GDM1 (cell line): ENCODE results near the gene NDUFS5.
"Not testable (repeated sequence)": the region's sequence is repeated elsewhere in the genome, so short reads cannot be mapped to it uniquely, and the experiment has no call there.

ENCODE experiments used
- DNase-seq: peaks from one replicate; lab custom pipeline; 2025; lab: John Stamatoyannopoulos, UW

Gene NDUFS5

GRCh38 chr1:39016604-39017171, 9.5 kb upstream of the NDUFS5 start:
- DNase-seq: no peak

GRCh38 chr1:39017266-39017665, 8.9 kb upstream of the NDUFS5 start:
- DNase-seq: no peak

GRCh38 chr1:39020494-39020893, 5.7 kb upstream of the NDUFS5 start:
- not testable (repeated sequence) for DNase-seq

- no peak for DNase-seq
Observed at GRCh38 chr1:39021426-39021825, 4.7 kb upstream of the NDUFS5 start.

- no peak for DNase-seq
Observed at GRCh38 chr1:39023140-39023539, 3.0 kb upstream of the NDUFS5 start.

DNA sequence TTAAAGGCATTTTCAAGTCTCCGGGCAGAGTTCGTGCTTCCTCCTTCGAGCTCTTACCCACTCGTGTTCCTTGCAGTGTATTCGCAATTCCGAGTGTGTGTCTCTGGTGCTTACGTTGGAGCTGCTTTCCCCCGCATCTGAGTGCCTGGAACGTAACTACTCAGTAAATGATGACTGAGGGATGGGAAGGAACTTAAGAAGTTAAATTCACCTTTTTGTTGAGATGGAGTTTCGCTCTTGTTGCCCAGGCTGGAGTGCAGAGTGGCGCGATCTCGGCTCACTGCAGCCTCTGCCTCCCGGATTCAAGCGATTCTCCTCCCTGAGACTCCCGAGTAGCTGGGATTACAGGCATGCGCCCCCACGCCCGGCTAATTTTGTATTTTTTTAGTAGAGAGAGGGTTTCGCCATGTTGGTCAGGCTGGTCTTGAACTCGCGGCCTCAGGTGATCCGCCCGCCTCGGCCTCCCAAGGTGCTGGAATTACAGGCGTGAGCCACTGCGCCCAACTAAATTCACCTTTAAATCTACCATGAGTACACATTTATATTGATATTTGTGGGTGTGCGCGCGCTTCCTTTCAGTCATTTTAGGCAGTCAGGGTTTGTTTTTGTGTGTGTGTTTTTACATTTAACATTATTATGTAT, 837 bp downstream of the NDUFS5 start:
- no peak for DNase-seq

- no peak for DNase-seq
Observed at GRCh38 chr1:39034114-39034654, 8.0 kb downstream of the NDUFS5 start.

DNA sequence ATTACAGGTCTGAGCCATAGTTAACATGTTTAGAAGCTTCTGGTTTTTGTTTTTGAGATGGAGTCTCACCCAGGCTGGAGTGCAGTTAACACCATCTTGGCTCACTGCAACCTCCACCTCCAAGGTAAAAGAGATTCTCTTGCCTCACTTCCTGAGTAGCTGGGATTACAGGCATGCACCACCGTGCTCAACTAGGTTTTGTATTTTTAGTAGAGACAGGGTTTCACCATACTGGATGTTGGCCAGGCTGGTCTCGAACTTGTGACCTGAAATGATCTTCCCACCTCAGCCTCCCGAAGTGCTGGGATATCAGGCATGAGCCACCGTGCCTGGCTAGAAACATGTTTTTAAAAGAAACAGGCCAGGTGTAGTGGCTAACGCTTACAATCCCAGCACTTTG, 10.5 kb downstream of the NDUFS5 start:
- DNase-seq: no peak

DNA sequence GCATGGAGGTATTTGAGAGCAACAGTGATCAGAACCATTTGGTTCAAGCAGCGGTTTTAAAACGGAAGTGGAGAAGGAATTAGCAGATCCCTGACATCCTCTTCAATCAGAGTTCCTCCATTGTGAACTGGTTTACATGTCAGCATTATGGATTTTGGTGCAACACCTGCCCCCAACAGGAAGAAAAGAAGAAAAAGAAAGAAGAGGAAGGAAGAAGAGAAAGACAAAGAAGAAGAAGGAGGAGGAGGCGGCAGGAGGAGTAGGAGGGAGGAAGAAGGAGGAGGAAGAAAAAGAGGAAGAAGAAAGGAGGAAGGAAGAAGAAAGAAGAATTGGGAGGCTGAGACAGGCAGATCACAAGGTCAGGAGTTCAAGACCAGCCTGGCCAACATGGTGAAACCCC, 17.4 kb downstream of the NDUFS5 start:
- no peak for DNase-seq

DNA sequence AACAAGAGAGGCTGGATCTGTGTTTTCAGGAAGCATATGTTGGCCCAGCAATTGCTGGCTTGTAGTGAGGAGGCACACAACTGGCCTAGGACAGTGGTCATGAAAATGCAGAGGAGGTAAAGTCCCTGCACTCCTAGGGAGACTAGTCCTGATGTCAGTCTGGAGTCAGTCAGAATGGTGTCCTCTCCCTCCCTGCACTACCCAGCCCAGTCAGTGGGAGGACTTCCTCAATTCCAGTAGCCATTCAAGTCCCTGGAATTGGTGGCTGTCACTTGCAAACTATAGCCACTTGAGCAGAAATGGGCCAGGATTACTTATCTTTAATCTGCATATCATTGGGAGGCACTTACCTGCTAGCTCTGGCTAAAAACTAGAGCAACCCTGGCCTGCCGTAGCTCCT, 18.6 kb downstream of the NDUFS5 start:
- DNase-seq: no peak

GRCh38 chr1:39045231-39045630, 19.1 kb downstream of the NDUFS5 start:
- no peak for DNase-seq

GRCh38 chr1:39046613-39047210, 20.6 kb downstream of the NDUFS5 start:
- DNase-seq: no peak

DNA sequence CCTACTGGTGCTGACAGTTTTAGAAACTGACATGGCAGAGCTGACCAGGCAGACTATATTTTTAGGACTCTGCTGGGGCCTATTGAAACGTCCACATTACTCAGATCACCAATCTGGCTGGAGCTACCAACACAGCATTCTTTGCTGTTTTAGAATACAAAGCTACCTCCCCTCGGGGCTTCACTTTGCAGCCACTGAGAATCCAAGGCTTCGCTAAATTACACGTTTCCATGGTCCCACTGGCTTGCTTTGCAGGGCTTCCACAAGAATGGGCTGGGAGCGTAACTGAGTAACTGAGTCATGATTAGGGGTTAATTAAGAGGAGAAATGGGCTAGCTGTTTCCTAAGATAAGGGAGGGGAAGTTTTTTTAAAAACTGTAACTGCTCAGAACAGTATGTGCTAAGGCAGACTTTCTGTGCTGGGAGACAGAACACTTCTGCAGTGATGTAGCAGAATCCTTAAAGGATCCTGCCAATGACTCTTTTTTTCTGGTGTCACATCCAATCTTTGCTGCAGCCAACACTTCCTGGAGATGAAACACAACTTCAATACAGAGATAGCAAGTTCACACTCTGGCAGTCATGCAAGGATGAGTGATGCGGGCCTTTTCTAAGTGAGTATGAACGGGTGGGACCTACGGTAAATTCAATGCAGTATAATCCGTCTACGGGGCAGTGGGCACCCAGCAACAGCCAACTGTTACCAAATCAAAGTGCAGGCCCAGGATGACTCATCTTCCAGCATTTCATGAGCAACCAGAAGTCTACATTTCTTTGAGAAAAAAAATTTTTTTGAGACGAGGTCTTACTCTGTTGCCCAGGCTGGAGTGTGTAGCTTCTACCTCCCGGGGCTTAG, 21.5 kb downstream of the NDUFS5 start:
- no peak for DNase-seq

DNA sequence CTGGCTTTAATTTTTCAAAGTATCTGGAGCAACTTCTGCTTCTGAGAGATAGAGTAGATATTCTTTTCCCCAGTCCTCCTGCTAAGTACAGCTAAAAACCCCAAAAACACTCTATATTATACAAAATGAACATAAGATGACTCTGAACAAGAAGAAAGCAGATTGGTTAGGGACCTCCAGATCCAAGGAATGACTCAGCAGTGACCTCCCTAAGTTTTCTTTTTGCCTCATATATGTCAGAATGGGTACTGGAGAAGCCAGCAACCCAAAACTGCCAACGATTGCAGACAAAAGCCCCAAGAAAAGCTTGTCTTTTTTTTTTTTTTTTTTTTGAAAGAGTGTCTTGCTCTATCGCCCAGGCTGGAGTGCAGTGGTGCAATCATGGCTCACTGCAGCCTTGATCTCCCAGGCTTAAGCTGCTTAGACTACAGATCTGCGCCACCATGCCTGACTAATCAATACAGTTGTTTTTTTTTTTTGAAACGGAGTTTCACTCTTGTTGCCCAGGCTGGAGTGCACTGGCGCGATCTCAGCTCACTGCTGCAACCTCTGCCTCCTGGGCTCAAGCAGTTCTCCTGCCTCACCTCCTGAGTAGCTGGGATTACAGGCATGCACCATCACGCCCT, 22.7 kb downstream of the NDUFS5 start:
- no peak for DNase-seq

GRCh38 chr1:39050001-39050400, 23.9 kb downstream of the NDUFS5 start:
- no peak for DNase-seq

DNA sequence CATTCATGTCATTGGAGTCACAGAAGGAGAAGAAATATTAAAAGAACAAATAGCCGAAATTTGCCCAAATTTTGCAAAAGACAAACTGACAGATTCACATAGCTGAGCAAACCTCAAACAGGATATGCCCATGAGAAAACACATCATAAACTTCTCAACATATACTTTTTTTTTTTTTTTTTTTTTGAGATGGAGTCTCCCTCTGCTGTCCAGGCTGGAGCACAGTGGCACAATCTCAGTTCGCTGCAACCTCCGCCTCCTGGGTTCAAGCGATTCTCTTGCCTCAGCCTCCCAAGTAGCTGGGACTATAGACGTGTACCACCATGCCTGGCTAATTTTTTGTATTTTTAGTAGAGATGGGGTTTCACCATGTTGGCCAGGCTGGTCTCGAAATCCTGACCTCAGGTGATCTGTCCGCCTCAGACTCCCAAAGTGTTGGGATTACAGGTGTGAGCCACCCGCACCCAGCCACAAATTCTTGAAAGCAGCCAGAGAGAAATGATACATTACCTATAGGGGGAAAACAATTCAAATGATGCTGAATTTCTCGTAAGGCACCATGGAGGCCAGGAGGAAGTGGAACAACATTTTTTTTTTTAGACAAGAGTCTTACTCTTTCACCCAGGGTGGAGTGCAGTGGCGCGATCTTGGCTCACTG, 25.2 kb downstream of the NDUFS5 start:
- DNase-seq: not testable (repeated sequence)

- DNase-seq: no peak
Observed at GRCh38 chr1:39051956-39052355, 25.8 kb downstream of the NDUFS5 start.

GRCh38 chr1:39055213-39055710, 29.1 kb downstream of the NDUFS5 start:
- not testable (repeated sequence) for DNase-seq

DNA sequence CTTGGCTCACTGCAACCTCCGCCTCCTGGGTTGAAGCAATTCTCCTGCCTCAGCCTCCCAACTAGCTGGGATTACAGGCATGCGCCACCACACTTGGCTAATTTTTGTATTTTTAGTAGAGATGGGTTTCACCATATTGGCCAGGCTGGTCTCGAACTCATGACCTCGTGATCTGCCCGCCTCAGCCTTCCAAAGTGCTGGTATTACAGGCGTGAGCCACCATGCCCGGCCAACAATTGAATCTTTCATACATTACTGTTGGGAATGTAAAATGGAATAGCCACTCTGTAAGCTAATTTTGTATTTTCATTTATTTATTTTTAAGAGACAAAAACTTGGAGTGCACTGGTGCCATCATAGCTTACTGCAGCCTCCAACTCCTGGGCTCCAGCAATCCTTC, 35.4 kb downstream of the NDUFS5 start:
- not testable (repeated sequence) for DNase-seq

DNA sequence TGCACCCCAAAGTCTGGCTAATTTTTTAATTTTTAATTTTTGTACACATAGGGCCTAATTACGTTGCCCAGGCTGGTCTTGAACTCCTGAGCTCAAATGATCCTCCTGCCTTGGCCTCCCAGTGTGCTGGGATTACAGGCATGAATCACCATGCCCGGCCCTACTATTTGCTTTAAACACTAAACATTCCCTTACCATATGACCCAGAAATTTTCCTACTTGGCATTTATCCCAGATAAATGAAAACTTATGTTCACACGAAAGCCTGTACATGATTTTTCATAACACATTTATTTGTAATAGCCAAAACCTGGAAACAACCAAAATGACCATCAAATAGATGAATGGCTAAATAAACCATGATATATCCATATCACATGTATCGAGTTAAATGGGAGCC, 35.8 kb downstream of the NDUFS5 start:
- DNase-seq: no peak

GRCh38 chr1:39063191-39063590, 37.0 kb downstream of the NDUFS5 start:
- no peak for DNase-seq
